Stomach smooth muscle (tissue), 2 donors: ENCODE measurements around the gene MAP3K8.

Experiments used
- H3K27ac ChIP-seq: one replicate; pipeline ENCODE4 v1.7.0; 2013; ENCODE audit warnings: mild to moderate bottlenecking, low read length, inconsistent platforms
- H3K27me3 ChIP-seq, 2 donors: one replicate each; pipeline ENCODE4 v1.7.0; 2013; ENCODE audit warnings: low read length in 2 of 2; ENCODE audit not compliant: insufficient read depth in 2 of 2, control insufficient read depth in 1 of 2
- H3K36me3 ChIP-seq, 2 donors: one replicate each; pipeline ENCODE4 v1.7.0; 2013; ENCODE audit warnings: low read length in 2 of 2; ENCODE audit not compliant: control insufficient read depth in 2 of 2, insufficient read depth in 2 of 2
- H3K4me1 ChIP-seq: one replicate; pipeline ENCODE4 v1.7.0; 2013; ENCODE audit warnings: low read length; ENCODE audit not compliant: control insufficient read depth, insufficient read depth
- H3K4me3 ChIP-seq, 2 donors: one replicate each; pipeline ENCODE4 v1.7.0; 2013; ENCODE audit warnings: low read length in 2 of 2
- H3K9ac ChIP-seq, 2 donors: one replicate each; pipeline ENCODE4 v1.7.0; 2013; ENCODE audit warnings: low read length in 2 of 2, mild to moderate bottlenecking in 1 of 2
- H3K9me3 ChIP-seq, 2 donors: one replicate each; pipeline ENCODE4 v1.7.0; 2013; ENCODE audit warnings: low read length in 2 of 2; ENCODE audit not compliant: control insufficient read depth in 2 of 2
- donor health status: healthy.
- donor health status: Pancreatic carcinoma.

Gene MAP3K8

GRCh38 chr10:30447125-30447799 is 13.3 kb downstream of the MAP3K8 start:
- Histone ChIP-seq H3K9me3 (no peaks in the 10 kb centered on the region), H3K27ac (no peak overlapping the region), H3K9ac (no peak overlapping the region), H3K27me3 (no peaks in the 10 kb centered on the region), H3K4me3 (no peak overlapping the region), H3K4me1 (peaks cover 18% of the 10 kb centered on the region), H3K36me3 (peaks cover 15 to 28% of the 10 kb centered on the region in 2 donors)

GRCh38 chr10:30448092-30448491 is 14.1 kb downstream of the MAP3K8 start:
- Histone ChIP-seq H3K27ac (no peak overlapping the region), H3K27me3 (no peaks in the 10 kb centered on the region), H3K4me1 (peaks cover 17% of the 10 kb centered on the region), H3K4me3 (no peak overlapping the region), H3K36me3 (peaks cover 19 to 30% of the 10 kb centered on the region in 2 donors), H3K9ac (no peak overlapping the region), H3K9me3 (no peaks in the 10 kb centered on the region)

- H3K4me1 ChIP-seq: peaks cover 26% of the 10 kb centered on the region
- peak overlapping the region in 1 of 2 donors; percentile 35 for H3K4me3 ChIP-seq
Measured at GRCh38 chr10:30453764-30454527, 20.0 kb downstream of the MAP3K8 start.

GRCh38 chr10:30454744-30455510 is 20.9 kb downstream of the MAP3K8 start:
- Histone ChIP-seq H3K36me3 (peaks cover 27 to 30% of the 10 kb centered on the region in 2 donors), H3K9ac (no peak overlapping the region), H3K27me3 (no peaks in the 10 kb centered on the region), H3K9me3 (no peaks in the 10 kb centered on the region), H3K4me3 (peak overlapping the region in 1 of 2 donors; percentile 35), H3K27ac (peak overlapping the region; percentile 62), H3K4me1 (peaks cover 31% of the 10 kb centered on the region)

More at GRCh38 chr10:30453764-30454527, 20.0 kb downstream of the MAP3K8 start:
- Histone ChIP-seq H3K27me3 (no peaks in the 10 kb centered on the region), H3K36me3 (peaks cover 21 to 29% of the 10 kb centered on the region in 2 donors), H3K9ac (peak overlapping the region in 1 of 2 donors; percentile 23), H3K27ac (peak overlapping the region; percentile 62), H3K9me3 (no peaks in the 10 kb centered on the region)

GRCh38 chr10:30455816-30456215 is 21.8 kb downstream of the MAP3K8 start:
- Histone ChIP-seq H3K4me3 (peak overlapping the region in 1 of 2 donors; percentile 3), H3K4me1 (peaks cover 36% of the 10 kb centered on the region), H3K9ac (no peak overlapping the region), H3K27ac (peak overlapping the region; percentile 62), H3K36me3 (peaks cover 23 to 28% of the 10 kb centered on the region in 2 donors), H3K9me3 (no peaks in the 10 kb centered on the region), H3K27me3 (no peaks in the 10 kb centered on the region)

GRCh38 chr10:30456266-30456665 is 22.3 kb downstream of the MAP3K8 start:
- Histone ChIP-seq H3K9ac (no peak overlapping the region), H3K4me1 (peaks cover 38% of the 10 kb centered on the region), H3K27ac (no peak overlapping the region), H3K27me3 (no peaks in the 10 kb centered on the region), H3K4me3 (no peak overlapping the region), H3K9me3 (no peaks in the 10 kb centered on the region), H3K36me3 (peaks cover 23 to 31% of the 10 kb centered on the region in 2 donors)

- H3K4me3 ChIP-seq: no peak overlapping the region
- no peak overlapping the region for H3K9ac ChIP-seq
- H3K4me1 ChIP-seq: peaks cover 43% of the 10 kb centered on the region
- no peaks in the 10 kb centered on the region for H3K9me3 ChIP-seq
- no peak overlapping the region for H3K27ac ChIP-seq
- no peaks in the 10 kb centered on the region for H3K27me3 ChIP-seq
- peaks cover 26 to 28% of the 10 kb centered on the region in 2 donors for H3K36me3 ChIP-seq
Measured at GRCh38 chr10:30459283-30459682, 25.3 kb downstream of the MAP3K8 start.

GRCh38 chr10:30460121-30460520 is 26.1 kb downstream of the MAP3K8 start:
- Histone ChIP-seq H3K27ac (peak overlapping the region; percentile 64), H3K9ac (no peak overlapping the region), H3K9me3 (no peaks in the 10 kb centered on the region), H3K27me3 (no peaks in the 10 kb centered on the region), H3K36me3 (peaks cover 26 to 28% of the 10 kb centered on the region in 2 donors), H3K4me3 (no peak overlapping the region), H3K4me1 (peaks cover 45% of the 10 kb centered on the region)

GRCh38 chr10:30462513-30462912 is 28.5 kb downstream of the MAP3K8 start:
- H3K36me3 ChIP-seq: peaks cover 22 to 27% of the 10 kb centered on the region in 2 donors
- H3K4me1 ChIP-seq: peaks cover 26% of the 10 kb centered on the region
- no peak overlapping the region for H3K9ac ChIP-seq
- H3K9me3 ChIP-seq: no peaks in the 10 kb centered on the region
- no peak overlapping the region for H3K27ac ChIP-seq
- H3K4me3 ChIP-seq: no peak overlapping the region
- no peaks in the 10 kb centered on the region for H3K27me3 ChIP-seq

GRCh38 chr10:30463944-30464451 is 30.0 kb downstream of the MAP3K8 start:
- Histone ChIP-seq H3K27ac (no peak overlapping the region), H3K4me1 (peaks cover 22% of the 10 kb centered on the region), H3K27me3 (no peaks in the 10 kb centered on the region), H3K4me3 (no peak overlapping the region), H3K9me3 (no peaks in the 10 kb centered on the region), H3K9ac (no peak overlapping the region), H3K36me3 (peaks cover 12 to 19% of the 10 kb centered on the region in 2 donors)
